Daoy (cell line): ENCODE data around the gene OLIG2. TPM values are rescaled to one million over a fixed set of nuclear protein-coding genes. Genes with fewer than 3 reads are reported as not detected.

ENCODE experiments used
- DNase-seq: peaks from one replicate; pipeline ENCODE4 v3.0.0-alpha.2; 2015; ENCODE audit warnings: low read depth
- total RNA-seq: library from RNA; depleted of rRNA; stranded (reverse); fragments of >200 nt; shearing (Covaris generic); gene quantifications from 2 replicates; pipeline ENCODE4 v1.2.3, GENCODE V29; 2014

OLIG2 gene
- total RNA-seq, 1 experiment from 2014 or later = 1.3 TPM

DNA sequence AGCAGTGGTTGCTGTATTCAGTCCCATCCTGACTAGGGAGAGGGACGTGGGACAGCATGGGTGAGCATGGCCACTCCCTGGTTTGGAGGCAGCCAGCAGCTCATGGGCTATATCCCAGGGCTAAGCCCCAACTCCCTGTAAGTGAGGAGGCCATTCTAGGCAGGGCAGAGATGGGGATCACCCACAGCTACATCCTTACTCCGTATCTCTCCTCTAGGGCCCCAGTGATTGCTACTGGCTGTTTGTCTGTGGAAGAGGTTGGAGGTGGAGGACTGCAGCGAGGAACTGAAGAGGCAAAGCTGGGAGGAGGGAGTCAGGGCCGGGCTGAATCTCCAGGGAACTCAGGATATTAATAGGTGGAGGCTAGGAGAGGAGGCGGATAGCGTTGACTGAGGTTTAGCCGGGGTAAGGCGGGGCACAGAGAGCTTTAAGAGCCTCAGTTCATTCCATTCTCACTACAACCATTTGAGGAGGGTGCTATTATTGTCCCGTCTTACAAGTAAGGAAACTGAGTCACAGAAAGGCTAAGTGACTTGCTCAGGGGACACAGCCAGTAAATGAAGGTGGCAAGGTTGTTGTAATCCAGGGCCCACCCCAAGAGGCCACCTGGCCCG is 6.8 kb downstream of the OLIG2 start:
- no peak for DNase-seq

DNA sequence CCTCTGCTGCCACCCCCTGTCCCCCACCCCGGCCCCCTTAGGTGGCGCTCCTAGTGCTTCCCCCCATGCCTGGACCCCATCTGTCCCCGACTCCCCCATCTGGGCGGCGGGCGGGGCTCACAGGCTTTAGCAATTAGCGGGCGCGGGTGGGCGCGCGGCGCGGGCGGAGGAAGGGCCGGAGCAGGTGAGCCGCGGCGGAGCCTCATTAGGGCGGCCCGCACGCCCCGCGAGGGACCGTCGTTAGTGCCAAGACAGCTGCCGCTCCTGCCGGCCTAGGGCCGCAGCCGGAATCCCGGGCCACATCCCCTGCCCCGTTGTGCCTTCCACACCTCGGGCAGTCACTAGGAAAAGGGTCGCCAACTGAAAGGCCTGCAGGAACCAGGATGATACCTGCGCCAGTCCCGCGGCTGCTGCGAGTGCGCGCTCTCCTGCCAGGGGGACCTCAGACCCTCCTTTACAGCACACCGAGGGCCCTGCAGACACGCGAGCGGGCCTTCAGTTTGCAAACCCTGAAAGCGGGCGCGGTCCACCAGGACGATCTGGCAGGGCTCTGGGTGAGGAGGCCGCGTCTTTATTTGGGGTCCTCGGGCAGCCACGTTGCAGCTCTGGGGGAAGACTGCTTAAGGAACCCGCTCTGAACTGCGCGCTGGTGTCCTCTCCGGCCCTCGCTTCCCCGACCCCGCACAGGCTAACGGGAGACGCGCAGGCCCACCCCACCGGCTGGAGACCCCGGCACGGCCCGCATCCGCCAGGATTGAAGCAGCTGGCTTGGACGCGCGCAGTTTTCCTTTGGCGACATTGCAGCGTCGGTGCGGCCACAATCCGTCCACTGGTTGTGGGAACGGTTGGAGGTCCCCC is 7.6 kb downstream of the OLIG2 start:
- DNase-seq = no peak

DNA sequence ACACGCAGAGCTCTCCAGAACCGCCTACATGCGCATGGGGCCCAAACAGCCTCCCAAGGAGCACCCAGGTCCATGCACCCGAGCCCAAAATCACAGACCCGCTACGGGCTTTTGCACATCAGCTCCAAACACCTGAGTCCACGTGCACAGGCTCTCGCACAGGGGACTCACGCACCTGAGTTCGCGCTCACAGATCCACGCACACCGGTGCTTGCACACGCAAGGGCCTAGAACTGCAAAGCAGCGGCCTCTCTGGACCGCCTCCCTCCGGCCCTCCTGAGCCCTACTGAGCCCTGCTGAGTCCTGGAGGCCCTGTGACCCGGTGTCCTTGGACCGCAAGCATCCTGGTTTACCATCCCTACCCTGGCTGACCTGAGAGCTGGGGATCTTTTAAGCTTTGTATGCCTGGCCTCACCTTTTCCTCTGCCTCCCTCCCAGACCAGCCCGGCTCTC is 8.3 kb downstream of the OLIG2 start:
- DNase-seq = no peak

DNA sequence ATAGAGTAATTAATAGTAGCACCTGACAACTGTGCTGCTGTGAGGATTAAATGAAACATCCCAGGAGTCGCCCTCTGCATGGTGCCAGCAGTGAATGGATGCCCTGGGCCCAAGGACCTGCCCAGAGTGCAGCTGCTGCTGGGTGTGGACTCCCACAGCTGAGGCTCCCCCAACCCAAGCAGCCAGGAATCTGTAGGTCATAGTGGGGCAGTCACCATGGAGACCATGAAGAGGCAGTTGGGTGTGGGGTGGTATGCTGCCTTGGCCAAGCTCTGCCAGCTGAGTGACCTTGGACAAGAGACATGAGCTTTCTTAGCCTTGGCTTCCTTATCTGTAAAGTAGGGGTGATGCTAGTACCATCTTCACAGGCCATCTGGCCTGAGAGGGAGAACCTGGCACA is 9.4 kb downstream of the OLIG2 start:
- DNase-seq = no peak

DNA sequence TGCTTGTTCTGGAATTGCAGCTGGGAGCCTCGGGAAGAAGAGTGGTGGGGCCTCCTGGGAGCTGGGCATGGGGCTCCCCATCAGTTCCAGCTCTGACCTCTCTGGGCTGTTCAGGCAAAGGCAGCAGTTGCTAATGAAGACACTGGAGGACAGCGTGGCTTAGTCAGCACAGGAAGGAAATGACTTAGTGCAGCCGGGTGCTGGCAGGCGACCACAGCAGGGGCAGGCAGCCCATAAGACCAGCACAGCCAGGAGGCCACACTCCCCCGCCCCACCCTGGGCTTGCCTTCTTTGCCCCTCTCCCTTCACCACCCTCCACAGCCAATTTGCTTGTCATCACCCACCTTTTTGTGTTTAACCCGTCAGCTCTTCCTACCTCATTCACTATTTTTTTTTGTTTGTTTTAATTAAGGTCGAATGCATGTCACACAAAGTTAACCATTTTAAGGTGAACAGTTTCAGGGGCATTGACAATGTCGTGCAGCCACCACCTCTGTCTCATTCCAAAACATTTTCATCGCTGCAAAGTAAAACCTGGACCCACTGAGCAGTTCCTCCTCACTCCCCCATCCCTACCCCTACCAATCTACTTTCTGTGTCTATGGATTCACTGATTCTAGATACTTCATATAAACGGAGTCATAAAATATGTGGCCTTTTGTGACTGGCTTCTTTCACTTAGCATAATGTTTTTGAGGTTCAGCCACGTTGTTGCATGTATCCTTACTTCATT is 10.9 kb downstream of the OLIG2 start:
- peak; percentile 94 for DNase-seq

DNA sequence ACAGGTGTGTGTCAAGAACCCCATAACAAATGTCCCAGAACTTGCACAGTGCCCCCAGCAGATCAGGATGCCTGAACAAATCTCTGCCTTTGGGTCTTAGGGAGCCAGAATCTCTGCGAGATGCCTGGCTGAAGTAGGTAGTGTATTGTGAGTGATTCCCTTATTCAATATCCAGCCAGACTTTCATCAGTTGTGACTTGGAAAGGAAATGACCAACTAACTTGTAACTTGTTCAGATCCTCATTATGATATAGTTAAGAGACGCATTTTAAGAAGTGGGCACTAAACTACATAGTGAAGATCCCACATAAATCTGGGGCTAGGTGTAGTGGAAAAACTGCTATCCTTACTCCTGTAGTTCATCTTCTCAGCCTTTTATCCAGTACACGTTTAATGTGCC is 11.8 kb downstream of the OLIG2 start:
- no peak for DNase-seq

DNA sequence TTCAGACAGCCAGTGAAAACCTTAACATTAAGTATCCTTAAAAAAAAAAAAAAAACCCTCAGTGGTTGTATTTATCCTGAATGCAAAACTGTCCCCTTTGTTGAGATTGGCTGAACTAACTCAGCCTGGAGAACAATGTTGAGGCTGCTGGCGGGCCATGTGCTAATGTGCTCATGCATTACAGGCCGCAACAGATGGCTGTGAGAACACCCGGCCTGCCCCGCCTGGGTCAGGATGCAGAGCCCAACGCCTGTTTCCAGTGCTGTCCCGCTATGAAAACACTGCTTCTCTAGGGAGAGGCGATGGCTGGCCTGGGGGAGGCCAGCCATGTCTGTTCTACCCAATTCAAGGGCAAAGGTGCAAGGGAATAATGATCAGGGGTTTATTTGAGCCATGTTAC is 13.8 kb downstream of the OLIG2 start:
- DNase-seq = no peak

DNA sequence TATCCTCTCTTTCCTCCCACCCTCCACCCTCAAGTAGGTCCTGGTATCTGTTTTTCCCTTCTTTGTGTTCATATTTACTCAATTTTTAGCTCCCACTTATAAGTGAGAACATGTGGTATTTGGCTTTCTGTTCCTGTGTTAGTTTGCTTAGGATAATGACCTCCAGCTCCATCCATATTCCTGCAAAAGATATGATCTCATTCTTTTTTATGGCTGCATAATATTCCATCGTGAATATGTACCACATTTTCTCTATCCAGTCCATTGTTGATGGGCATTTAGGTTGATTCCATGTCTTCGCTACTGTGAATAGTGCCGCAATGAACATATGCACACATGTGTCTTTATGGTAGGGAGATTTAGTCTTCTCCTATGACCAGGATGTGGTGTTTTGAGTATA is 14.5 kb downstream of the OLIG2 start:
- DNase-seq = no peak

DNA sequence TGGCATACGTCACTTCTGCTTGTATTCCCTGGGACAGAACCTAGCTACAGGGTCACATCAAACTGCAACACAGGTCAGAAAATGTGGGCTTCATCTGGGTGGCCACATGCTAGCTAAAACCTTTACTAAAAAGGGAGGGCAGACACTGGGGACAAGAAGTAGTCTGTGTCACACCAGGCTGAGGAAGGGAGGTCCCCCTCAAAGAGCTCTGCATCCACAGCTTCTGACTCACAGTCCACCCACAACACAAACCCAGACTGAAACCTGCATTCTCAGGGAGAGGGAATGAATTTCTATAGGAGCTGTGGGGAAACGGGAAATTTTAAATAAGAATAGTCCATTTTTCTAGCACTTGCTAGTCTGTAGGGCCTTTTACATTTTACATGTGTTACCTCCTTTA is 16.2 kb downstream of the OLIG2 start:
- DNase-seq = peak; percentile 68

DNA sequence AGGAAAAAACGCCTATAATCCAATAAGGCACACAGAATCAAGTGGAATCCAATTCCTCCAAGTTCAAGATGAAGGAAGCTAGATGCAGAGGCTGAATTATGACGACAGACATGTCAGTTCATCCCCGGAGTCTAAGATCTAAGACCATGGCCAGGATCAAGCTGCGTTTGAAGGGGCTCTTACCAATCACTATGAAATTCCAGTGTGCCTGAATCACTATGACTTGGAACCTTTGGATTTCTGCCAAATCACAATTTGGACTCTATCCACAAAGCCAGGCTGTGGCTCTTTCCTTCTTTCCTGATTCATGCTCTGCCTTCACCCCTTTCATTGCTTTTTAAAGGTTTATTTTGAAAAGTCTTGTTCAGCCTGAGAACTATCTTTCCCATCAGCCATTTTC is 17.1 kb downstream of the OLIG2 start:
- peak; percentile 93 for DNase-seq

DNA sequence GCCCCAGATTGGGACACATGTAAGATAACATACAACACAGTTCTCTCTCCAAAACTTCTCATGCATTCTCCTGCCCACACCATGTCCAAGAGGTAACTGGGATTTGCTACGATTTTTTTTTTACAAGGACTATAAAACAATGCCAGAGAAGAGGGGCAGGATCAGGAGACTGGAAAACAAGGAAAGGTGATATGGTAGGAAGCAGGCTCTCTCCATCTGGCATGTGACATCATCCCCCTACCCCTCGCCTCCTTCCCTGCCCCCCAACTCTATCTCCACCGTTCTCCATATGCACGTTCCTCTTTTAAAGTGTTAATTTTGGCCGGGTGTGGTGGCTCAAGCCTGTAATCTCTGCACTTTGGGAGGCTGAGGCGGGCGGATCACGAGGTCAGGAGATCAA is 20.7 kb downstream of the OLIG2 start:
- DNase-seq = no peak

DNA sequence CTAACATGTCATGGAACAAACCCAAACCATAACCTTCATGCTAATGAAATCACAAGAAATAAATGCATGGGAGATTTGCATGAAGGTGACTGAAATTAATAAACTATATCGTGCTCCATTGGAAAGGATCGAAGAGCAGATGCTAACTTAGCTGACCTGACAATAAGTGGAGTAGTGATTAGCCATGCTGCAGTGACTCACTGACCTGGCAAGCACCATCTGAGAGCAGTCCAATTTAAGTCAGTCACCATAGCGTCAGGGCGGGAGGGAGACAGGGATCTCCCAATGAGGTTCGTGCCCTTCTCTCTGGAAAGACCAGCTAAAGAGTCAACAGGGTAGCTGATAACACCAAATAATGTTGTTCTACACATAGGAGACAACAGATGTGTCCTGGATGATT is 21.5 kb downstream of the OLIG2 start:
- peak; percentile 81 for DNase-seq

DNA sequence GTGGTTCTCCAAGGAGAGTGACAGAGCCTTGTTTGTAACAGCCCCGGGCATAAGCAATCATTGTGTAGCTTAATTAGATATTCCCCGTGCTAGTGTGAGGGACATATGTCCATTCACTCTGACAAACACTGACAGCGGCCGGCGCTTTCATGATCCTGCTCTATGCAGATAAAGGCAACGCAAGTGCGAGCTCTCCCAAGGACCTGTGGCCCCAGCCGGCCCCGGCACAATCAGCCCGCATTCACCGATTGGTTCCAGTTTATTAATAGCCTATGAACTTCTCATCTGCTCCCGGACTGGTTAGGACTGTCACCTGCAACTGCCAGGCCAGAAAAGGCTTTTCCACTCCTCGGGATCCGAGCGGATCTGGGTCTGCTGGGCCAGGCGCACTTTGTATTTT is 26.2 kb downstream of the OLIG2 start:
- no peak for DNase-seq

DNA sequence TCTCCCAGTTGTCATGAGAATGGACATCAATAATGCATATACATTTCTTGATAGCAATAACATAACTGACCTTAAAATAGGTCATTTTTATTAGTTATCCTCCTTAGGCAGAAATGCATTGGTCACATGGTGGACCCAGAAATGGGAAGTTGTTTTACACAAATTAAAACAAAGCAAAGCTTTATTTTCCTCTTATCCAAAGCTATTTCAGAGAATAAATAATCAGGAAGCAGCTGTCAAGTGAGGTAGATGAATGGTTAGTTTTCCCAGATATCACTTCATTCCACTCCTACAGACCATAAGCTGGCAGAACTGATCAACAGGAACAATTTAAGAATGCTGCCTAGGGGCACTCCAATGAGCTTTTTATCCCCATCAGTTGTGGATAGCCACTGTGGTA is 28.2 kb downstream of the OLIG2 start:
- no peak for DNase-seq

DNA sequence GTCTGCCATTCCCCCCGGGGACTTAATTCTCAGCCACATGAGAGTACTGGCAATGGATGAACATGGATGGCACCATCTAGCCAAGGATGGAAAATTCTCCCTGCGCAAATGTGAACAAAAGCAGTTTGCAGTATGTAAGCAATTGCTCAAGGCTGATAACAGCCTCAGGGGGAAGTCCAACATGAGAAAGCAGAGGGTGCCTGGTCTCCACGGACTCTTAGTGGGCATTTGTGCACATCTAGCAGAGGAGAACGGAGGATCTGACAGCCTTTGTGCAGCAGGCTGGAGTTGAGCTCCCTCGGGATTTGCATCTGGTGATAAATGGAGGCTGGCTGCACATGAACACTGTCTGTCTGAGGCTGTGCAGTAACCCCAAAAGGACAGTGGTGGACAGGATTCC is 30.3 kb downstream of the OLIG2 start:
- no peak for DNase-seq

DNA sequence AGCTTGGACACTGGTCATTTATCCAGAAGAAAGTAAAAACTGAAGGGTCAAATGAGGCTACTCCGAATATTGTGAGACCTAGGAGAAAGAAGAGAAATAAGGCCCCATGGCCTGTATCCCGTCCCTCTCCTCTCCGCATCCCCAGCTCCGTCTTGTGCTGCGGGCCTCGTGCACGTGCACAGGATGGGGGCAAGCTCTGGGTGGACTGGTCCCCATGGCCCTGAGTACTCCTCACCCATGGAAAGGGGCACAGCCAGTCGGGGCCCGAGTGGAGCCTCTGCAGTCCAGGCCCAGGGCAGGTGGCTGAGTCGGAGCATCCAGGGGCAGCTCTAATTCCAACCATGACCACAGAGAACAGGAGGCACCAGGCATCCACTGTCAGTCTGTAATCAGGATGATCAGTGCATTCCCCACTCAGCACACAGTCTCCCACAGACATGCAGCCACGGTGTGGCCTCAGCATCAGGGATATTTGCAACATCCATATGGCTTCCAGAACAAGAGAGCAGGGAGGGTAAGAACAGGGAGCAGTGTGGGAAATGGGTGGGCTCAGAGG is 31.7 kb downstream of the OLIG2 start:
- DNase-seq = no peak

DNA sequence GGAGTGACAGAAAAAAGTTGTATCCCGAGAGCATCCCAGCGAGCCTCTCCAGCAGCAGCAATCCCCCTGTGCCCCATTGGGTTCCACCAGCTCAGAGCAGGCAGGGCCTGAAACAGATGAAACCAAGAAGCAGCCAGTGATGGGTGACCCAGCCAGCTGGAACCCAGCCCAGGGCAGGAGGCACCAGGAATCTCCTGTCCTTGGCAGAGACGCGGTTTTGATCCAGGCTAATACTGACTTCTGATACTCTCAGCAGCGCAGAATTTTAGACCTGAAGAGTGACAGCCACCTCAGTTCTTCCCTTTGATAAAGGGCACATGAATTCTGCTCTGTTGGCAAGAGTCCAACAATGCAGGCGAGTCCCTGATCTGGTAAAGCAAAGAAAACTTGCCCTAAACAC is 32.8 kb downstream of the OLIG2 start:
- DNase-seq = no peak

DNA sequence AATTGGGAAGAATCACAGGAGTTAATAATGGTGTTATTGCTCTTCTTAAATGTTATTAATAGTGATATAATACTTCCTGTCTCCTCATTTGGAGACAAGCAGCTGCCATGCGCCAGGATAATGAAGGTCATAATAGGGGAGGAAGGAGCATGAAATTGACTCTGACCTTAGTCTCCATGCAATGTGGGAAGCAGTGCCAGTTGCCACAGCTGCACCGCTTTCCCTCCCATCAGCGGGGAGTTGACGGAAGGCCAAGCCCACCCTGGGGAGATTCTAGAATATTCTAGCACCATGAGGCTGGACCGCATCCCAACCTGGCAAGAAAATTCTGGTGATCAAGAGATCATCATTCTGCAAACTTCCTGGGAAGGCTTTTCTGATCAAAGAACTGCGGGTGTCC is 33.2 kb downstream of the OLIG2 start:
- no peak for DNase-seq

DNA sequence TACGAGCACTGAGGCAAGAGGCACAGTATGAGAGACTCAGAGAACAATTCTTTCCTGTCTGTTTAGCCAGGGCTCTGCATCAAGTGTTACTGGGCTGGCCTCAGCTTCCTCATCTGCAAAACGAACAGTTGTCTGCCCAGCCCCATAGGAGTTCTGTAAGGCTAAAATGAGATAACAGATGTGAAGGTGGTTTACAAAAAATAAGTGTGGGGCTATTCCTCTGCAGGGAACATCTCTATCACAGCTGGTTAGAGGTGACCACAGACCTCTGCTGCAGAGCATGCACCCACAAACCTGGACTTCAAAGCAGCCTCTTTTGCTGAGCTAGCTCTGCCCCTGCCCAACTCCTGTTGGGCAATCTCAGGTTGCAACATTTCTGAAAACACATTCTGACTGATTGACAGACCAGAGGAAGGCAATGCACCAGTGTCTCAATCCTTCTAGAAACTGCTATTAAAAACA is 33.7 kb downstream of the OLIG2 start:
- no peak for DNase-seq

DNA sequence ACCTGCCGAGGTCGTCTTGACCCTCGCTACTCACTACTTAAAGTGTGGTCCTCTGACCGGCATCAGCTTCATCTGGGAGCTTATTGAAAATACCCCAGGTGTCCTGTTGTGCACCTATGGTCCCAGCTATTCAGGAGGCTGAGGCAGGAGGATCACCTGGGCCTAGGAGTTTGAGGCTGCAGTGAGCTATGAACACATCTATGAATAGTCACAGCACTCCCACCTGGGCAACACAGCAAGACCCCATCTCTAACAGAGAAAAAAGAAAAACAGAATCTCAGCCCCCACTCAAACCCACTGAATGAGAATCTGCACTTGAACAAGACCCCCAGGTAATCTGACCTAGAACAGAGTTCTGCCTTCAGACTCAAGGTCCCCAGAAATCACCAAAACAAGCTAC is 35.5 kb downstream of the OLIG2 start:
- DNase-seq = no peak

DNA sequence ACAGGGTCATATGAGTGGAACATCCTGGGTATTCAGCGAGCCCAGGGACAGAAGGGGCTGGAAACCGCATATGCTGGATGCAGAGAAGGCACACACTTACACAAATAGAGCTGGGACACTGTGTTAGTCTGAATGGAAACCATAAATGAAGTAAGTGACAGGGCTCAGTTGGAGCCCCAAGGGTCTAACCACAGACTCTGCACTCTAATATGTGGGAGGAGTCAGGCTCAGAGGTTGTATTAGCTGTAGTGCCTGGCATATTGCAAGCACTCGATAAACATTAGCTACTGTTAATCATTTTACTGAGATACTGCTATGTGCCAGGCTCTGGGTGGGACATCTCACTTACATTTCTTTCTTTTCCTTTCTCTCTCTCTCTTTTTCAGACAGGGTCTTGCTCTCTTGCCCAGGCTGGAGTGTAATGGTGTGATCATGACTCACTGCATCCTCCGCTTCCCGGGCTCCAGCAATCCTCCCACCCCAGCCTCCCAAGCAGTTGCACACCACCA is 37.7 kb downstream of the OLIG2 start:
- no peak for DNase-seq
